Esophagus (tissue), 2 donors: Measurements from ENCODE around the gene USP35. TPM values are rescaled to one million over a fixed set of nuclear protein-coding genes. Genes with fewer than 3 reads are reported as not detected.

ENCODE experiments used
- H3K27ac ChIP-seq, 2 donors: one replicate each; pipeline ENCODE4 v1.5.1; 2013; ENCODE audit warnings: low read depth in 2 of 2, mild to moderate bottlenecking in 2 of 2, inconsistent platforms in 1 of 2, low read length in 1 of 2, moderate library complexity in 1 of 2
- H3K27me3 ChIP-seq, 2 donors: one replicate each; pipeline ENCODE4 v1.6.1; 2013; ENCODE audit warnings: low read length in 2 of 2, control low read depth in 1 of 2, mild to moderate bottlenecking in 1 of 2; ENCODE audit not compliant: insufficient read depth in 2 of 2, control insufficient read depth in 1 of 2
- H3K36me3 ChIP-seq, 2 donors: one replicate each; pipeline ENCODE4 v1.6.1; 2013; ENCODE audit warnings: low read length in 1 of 2; ENCODE audit not compliant: control insufficient read depth in 2 of 2, insufficient read depth in 2 of 2
- H3K4me1 ChIP-seq, 2 donors: one replicate each; pipeline ENCODE4 v1.6.1; 2013; ENCODE audit warnings: low read length in 1 of 2; ENCODE audit not compliant: control insufficient read depth in 2 of 2, insufficient read depth in 2 of 2
- H3K4me3 ChIP-seq, 2 donors: one replicate each; pipeline ENCODE4 v1.5.1; 2013; ENCODE audit warnings: low read length in 2 of 2, mild to moderate bottlenecking in 2 of 2, low read depth in 1 of 2, moderate library complexity in 1 of 2
- H3K9me3 ChIP-seq, 2 donors: one replicate each; pipeline ENCODE4 v1.6.1; 2013; ENCODE audit warnings: mild to moderate bottlenecking in 2 of 2, low read depth in 1 of 2, low read length in 1 of 2, moderate library complexity in 1 of 2; ENCODE audit not compliant: control insufficient read depth in 2 of 2, insufficient read depth in 1 of 2
- WGBS, 2 donors: extraction: QIAGEN DNeasy Blood & Tissue Kit; methylation state at CpG; one replicate each; pipeline ENCODE4 v1.1.7; 2013; 5-methylcytosine and 5-hydroxymethylcytosine counted together
- polyA plus RNA-seq, 2 donors: library from polyadenylated mRNA; stranded (reverse); fragments of 200-250 nt; gene quantifications; one replicate each; pipeline ENCODE4 v1.2.3, GENCODE V29; 2013
- donor health status: healthy with polysubstance abuse.
- donor health status: Bipolar disorder and iron deficiency.

The USP35 gene
- polyA plus RNA-seq, 2 donors: 4.1 to 7.7 TPM

DNA sequence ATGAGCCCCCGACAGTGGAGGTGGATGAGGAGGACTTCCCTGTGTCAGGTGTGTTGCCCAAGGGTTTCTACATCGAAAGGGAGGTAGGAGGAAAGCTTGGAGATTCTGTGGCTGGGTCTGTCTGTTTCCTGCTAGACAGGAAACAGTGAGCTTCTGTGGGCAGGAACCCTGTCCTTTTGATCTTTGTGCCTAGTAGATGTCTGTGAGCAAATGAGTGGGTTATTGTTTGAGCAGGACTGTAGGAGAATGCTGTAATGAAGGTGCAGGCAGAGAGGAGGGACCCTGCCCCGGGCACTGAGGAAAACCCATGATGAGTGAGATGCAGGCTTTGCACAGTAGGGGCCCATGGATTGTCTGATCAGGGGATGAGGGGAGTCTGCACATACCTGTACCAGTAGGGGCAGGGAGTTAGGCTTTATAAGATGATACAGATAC is 14.0 kb downstream of the USP35 start:
- peaks cover 0 to 22% of the 10 kb centered on the region in 2 donors for H3K36me3 ChIP-seq

GRCh38 chr11:78203184-78203583 is 14.5 kb downstream of the USP35 start:
- H3K9me3 ChIP-seq: no peaks in the 10 kb centered on the region
- H3K36me3 ChIP-seq: peaks cover 0 to 17% of the 10 kb centered on the region in 2 donors
- no peaks in the 10 kb centered on the region for H3K4me1 ChIP-seq
- 82 to 83% methylated on average over 10 of the region's 10 CpGs for WGBS, 2 donors
- H3K27ac ChIP-seq: peak overlapping the region in 1 of 2 donors; percentile 43
- H3K4me3 ChIP-seq: no peak overlapping the region
- H3K27me3 ChIP-seq: no peaks in the 10 kb centered on the region

More for the DNA sequence above, 14.0 kb downstream of the USP35 start:
- H3K4me3 ChIP-seq: no peak overlapping the region
- whole genome bisulfite sequencing, 2 donors: 54 to 73% methylated on average over 3 of the region's 3 CpGs
- peak overlapping the region in 1 of 2 donors; percentile 43 for H3K27ac ChIP-seq
- no peaks in the 10 kb centered on the region for H3K27me3 ChIP-seq
- no peaks in the 10 kb centered on the region for H3K4me1 ChIP-seq
- no peaks in the 10 kb centered on the region for H3K9me3 ChIP-seq

DNA sequence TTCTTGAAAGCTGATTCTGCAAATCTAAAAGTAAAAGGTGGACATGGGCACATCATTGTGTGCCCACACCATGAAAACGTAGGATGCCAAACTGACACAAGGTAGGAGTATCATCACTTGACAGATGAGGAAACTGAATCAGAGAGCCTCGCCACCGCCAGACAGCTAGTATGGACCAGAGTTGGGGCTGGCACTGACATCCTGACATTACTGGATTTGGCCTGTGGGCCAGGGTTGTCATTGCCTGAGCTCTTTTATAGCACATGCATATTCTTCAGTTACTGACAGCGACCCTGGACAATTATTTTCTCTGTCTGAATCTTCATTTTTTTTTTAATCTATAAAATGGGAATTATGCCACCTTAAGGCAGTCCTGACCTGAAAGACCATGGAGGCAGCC is 16.5 kb downstream of the USP35 start:
- Histone ChIP-seq H3K27ac (no peak overlapping the region), H3K27me3 (no peaks in the 10 kb centered on the region), H3K9me3 (no peaks in the 10 kb centered on the region), H3K36me3 (peaks cover 4 to 26% of the 10 kb centered on the region in 2 donors), H3K4me1 (no peaks in the 10 kb centered on the region), H3K4me3 (no peak overlapping the region)
- WGBS, 2 donors: 90 to 95% methylated on average over 4 of the region's 4 CpGs

DNA sequence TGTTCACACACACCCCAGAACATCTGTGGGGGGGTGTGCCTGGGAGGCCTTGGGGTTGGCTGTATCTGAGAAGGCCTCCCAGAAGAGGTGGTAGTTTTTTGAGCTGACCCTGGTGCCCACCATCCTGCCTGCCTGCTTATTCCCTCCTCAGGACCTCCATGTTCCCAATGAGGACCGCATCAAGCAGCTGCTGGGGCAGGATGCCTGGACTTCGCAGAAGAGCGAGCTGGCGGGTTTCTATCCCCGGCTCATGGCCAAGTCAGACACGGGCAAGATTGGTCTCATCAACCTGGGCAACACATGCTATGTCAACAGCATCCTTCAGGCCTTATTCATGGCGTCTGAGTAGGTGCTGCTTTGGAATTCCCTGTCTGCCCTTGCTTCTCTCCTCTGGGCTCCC is 17.0 kb downstream of the USP35 start:
- Histone ChIP-seq H3K4me3 (no peak overlapping the region), H3K36me3 (peaks cover 4 to 25% of the 10 kb centered on the region in 2 donors), H3K27ac (no peak overlapping the region), H3K4me1 (no peaks in the 10 kb centered on the region), H3K9me3 (no peaks in the 10 kb centered on the region), H3K27me3 (no peaks in the 10 kb centered on the region)
- 93 to 96% methylated on average over 7 of the region's 7 CpGs for WGBS, 2 donors

DNA sequence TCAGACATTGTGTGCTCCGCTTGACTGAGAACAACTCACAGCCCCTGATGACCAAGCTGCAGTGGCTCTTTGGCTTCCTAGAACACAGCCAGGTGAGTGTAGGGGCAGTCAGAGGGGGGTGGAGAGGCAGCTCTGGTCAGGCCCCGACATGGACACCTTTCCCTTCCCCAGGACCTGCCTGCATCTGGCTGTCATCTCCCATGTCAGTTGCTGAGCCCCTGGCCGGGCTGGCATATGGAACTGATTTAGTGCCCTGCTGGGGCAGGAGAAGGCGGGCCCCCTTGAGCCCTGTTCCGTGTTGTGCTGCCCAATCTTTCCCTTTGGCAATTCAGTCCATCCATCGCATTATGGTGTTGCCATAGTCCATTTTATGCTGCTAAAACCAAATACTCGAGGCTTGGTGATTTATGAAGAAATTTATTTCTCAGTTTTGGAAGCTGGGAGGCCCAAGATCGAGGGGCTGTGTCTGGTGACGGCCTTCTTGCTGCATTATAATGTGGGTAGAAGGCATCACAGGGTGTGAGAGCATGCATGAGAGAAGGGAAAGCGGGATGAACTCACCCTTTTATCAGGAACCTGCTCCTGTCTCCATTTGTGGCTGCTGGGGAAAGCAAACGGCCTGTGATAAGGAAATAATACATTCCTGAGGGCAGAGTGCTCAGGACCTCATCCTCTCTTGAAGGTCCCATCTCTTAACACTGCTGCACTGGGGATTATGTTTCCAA is 19.0 kb downstream of the USP35 start:
- H3K27me3 ChIP-seq: no peaks in the 10 kb centered on the region
- H3K27ac ChIP-seq: no peak overlapping the region
- no peak overlapping the region for H3K4me3 ChIP-seq
- no peaks in the 10 kb centered on the region for H3K9me3 ChIP-seq
- H3K4me1 ChIP-seq: no peaks in the 10 kb centered on the region
- WGBS, 2 donors: 85 to 88% methylated on average over 11 of the region's 11 CpGs
- peaks cover 4 to 19% of the 10 kb centered on the region in 2 donors for H3K36me3 ChIP-seq

GRCh38 chr11:78208257-78209165 is 19.8 kb downstream of the USP35 start:
- Histone ChIP-seq H3K27ac (no peak overlapping the region), H3K4me1 (no peaks in the 10 kb centered on the region), H3K4me3 (no peak overlapping the region), H3K9me3 (no peaks in the 10 kb centered on the region), H3K27me3 (no peaks in the 10 kb centered on the region), H3K36me3 (peaks cover 4 to 19% of the 10 kb centered on the region in 2 donors)
- WGBS, 2 donors: 92 to 95% methylated on average over 16 of the region's 16 CpGs

DNA sequence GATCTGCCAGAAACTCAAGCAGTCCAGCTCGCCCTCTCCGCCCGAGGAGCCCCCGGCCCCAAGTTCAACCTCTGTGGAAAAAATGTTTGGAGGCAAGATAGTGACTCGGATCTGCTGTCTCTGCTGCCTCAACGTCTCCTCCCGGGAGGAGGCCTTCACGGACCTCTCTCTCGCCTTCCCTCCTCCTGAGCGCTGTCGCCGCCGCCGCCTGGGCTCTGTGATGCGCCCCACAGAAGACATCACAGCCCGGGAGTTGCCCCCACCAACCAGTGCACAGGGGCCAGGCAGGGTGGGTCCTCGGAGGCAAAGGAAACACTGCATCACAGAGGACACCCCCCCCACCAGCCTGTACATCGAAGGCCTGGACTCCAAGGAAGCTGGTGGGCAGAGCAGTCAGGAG is 20.8 kb downstream of the USP35 start:
- Histone ChIP-seq H3K4me1 (no peaks in the 10 kb centered on the region), H3K27ac (no peak overlapping the region), H3K4me3 (no peak overlapping the region), H3K36me3 (peaks cover 4 to 23% of the 10 kb centered on the region in 2 donors), H3K9me3 (no peaks in the 10 kb centered on the region), H3K27me3 (no peaks in the 10 kb centered on the region)
- 92% methylated on average over 18 of the region's 18 CpGs for WGBS, 2 donors

GRCh38 chr11:78210000-78210608 is 21.4 kb downstream of the USP35 start:
- H3K9me3 ChIP-seq: no peaks in the 10 kb centered on the region
- H3K4me1 ChIP-seq: no peaks in the 10 kb centered on the region
- no peak overlapping the region for H3K4me3 ChIP-seq
- no peaks in the 10 kb centered on the region for H3K27me3 ChIP-seq
- no peak overlapping the region for H3K27ac ChIP-seq
- WGBS, 2 donors: 89 to 90% methylated on average over 29 to 31 of the region's 31 CpGs
- peaks cover 4 to 26% of the 10 kb centered on the region in 2 donors for H3K36me3 ChIP-seq

- H3K27ac ChIP-seq: no peak overlapping the region
- H3K27me3 ChIP-seq: no peaks in the 10 kb centered on the region
- no peaks in the 10 kb centered on the region for H3K4me1 ChIP-seq
- H3K9me3 ChIP-seq: no peaks in the 10 kb centered on the region
- H3K36me3 ChIP-seq: peaks cover 4 to 30% of the 10 kb centered on the region in 2 donors
- 94 to 95% methylated on average over 5 of the region's 5 CpGs for WGBS, 2 donors
- no peak overlapping the region for H3K4me3 ChIP-seq
These were observed 22.8 kb downstream of the USP35 start for GRCh38 chr11:78211565-78211964.
